Mammary epithelial cell (primary cell): Measurements from ENCODE around the gene KCNH6.

ENCODE experiments used
- EZH2 ChIP-seq: IDR thresholded peaks from 2 replicates; pipeline ENCODE4 v1.6.1; 2012; ENCODE audit warnings: low read length, inconsistent platforms, borderline replicate concordance
- TF ChIP-seq, protein P1 (sequence below), 2 donors: IDR thresholded peaks in 1 of 2; conservative IDR thresholded peaks in 1 of 2; 2 replicates each; pipeline ENCODE4 v1.5.1; 2011 to 2012; ENCODE audit warnings: inconsistent platforms in 2 of 2, low read length in 2 of 2, mild to moderate bottlenecking in 2 of 2, control low read depth in 1 of 2, low read depth in 1 of 2; ENCODE audit not compliant: insufficient read depth in 1 of 2; ENCODE audit errors: extremely low read depth in 1 of 2

DNA sequence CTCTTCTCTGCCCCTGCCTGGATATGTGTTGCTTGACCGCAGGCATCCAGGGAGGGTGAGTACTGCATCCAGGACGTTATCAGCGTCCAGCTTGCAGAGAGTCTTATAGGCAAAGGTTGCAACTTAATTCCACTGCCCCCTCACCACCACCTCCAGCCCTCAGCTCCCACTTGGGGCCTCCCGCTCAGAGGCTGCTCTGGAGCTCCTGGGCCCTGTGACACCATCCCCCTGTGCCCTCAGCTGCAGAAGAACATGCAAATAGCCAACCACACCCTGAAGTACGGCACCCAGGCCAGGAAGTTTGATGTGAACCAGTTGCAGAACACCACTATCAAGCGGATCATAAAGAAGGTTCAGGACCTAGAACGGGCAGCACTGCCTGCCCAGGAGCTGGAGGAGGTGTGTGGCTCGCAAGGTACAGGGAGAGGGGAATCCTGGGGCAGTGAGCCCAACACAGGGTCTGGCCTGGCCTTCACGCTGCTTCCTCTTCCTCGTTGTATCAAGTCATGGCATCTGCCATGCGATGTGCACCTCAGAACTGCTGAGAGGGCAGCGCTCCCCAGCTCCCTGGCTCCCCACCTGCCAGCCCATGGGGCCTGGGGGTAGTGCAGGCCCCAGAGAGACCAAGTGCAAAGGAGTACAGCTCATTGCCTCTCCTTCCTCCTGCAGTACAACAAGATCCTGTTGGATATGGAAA lies 36.7 kb upstream of the KCNH6 start:
- TF ChIP-seq EZH2 = no peak
- TF ChIP-seq, protein P1, sequence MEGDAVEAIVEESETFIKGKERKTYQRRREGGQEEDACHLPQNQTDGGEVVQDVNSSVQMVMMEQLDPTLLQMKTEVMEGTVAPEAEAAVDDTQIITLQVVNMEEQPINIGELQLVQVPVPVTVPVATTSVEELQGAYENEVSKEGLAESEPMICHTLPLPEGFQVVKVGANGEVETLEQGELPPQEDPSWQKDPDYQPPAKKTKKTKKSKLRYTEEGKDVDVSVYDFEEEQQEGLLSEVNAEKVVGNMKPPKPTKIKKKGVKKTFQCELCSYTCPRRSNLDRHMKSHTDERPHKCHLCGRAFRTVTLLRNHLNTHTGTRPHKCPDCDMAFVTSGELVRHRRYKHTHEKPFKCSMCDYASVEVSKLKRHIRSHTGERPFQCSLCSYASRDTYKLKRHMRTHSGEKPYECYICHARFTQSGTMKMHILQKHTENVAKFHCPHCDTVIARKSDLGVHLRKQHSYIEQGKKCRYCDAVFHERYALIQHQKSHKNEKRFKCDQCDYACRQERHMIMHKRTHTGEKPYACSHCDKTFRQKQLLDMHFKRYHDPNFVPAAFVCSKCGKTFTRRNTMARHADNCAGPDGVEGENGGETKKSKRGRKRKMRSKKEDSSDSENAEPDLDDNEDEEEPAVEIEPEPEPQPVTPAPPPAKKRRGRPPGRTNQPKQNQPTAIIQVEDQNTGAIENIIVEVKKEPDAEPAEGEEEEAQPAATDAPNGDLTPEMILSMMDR (conservative IDR thresholded peaks at IDR 0.05 in 1 of 2, IDR thresholded peaks at IDR 0.05 in 1 of 2; ENCODE audit: extremely low read depth in 1 of 2, insufficient read depth in 1 of 2, low read depth in 1 of 2, low read length in 2 of 2) = no peak
